Measurements from ENCODE around the gene CDK2AP2. TPM values are rescaled to one million over a fixed set of nuclear protein-coding genes. Genes with fewer than 3 reads are reported as not detected.

Gene CDK2AP2
- total RNA-seq, 2 experiments from 2014 or later: 95.2 to 104 TPM

- DNase-seq: peak; percentile 29
- Mint-ChIP-seq H3K36me3 (peaks cover 1% of the 10 kb centered on the region), H3K9me3 (ENCODE audit: low read depth) (peaks cover 5% of the 10 kb centered on the region), H3K27me3 (no peaks in the 10 kb centered on the region), H3K27ac (no peak overlapping the region), H3K4me3 (no peak overlapping the region), H3K4me1 (no peaks in the 10 kb centered on the region)
- CTCF ChIA-PET: no interaction called here
- no peak for ATAC-seq
These were observed 31.0 kb upstream of the CDK2AP2 start for GRCh38 chr11:67538823-67539505.

- DNase-seq (no peak), ATAC-seq (no peak)
- H3K4me1 Mint-ChIP-seq: no peaks in the 10 kb centered on the region
- CTCF ChIA-PET: no interaction called here
- peaks cover 9% of the 10 kb centered on the region for H3K9me3 Mint-ChIP-seq (ENCODE audit: low read depth)
- no peak overlapping the region for H3K27ac Mint-ChIP-seq
- H3K4me3 Mint-ChIP-seq: no peak overlapping the region
- peaks cover 2% of the 10 kb centered on the region for H3K27me3 Mint-ChIP-seq
- H3K36me3 Mint-ChIP-seq: peaks cover 4% of the 10 kb centered on the region
These were observed 30.3 kb upstream of the CDK2AP2 start for GRCh38 chr11:67538306-67538705.

GRCh38 chr11:67535561-67535960, 27.6 kb upstream of the CDK2AP2 start:
- ATAC-seq (no peak), DNase-seq (no peak)
- Mint-ChIP-seq H3K27ac (no peak overlapping the region), H3K36me3 (peaks cover 4% of the 10 kb centered on the region), H3K27me3 (peaks cover 2% of the 10 kb centered on the region), H3K4me1 (no peaks in the 10 kb centered on the region), H3K4me3 (no peak overlapping the region), H3K9me3 (ENCODE audit: low read depth) (peaks cover 11% of the 10 kb centered on the region)
- CTCF ChIA-PET: no interaction called here

- no peak for ATAC-seq
- Mint-ChIP-seq H3K9me3 (ENCODE audit: low read depth) (peaks cover 11% of the 10 kb centered on the region), H3K27me3 (peaks cover 2% of the 10 kb centered on the region), H3K4me3 (no peak overlapping the region), H3K4me1 (no peaks in the 10 kb centered on the region), H3K27ac (no peak overlapping the region), H3K36me3 (peaks cover 4% of the 10 kb centered on the region)
- CTCF ChIA-PET: no interaction called here
- no peak for DNase-seq
These were observed 26.2 kb upstream of the CDK2AP2 start for GRCh38 chr11:67534070-67534679.

GRCh38 chr11:67532889-67533288, 24.9 kb upstream of the CDK2AP2 start:
- CTCF ChIA-PET: no interaction called here
- Mint-ChIP-seq H3K4me1 (no peaks in the 10 kb centered on the region), H3K36me3 (peaks cover 4% of the 10 kb centered on the region), H3K9me3 (ENCODE audit: low read depth) (peaks cover 11% of the 10 kb centered on the region), H3K27me3 (peaks cover 4% of the 10 kb centered on the region), H3K27ac (no peak overlapping the region), H3K4me3 (no peak overlapping the region)
- DNase-seq (no peak), ATAC-seq (no peak)

- Mint-ChIP-seq H3K9me3 (ENCODE audit: low read depth) (peaks cover 11% of the 10 kb centered on the region), H3K27me3 (peaks cover 4% of the 10 kb centered on the region), H3K27ac (no peak overlapping the region), H3K4me1 (no peaks in the 10 kb centered on the region), H3K4me3 (no peak overlapping the region), H3K36me3 (peaks cover 4% of the 10 kb centered on the region)
- DNase-seq: no peak
- CTCF ChIA-PET: no interaction called here
- no peak for ATAC-seq
These were observed 22.3 kb upstream of the CDK2AP2 start for GRCh38 chr11:67530282-67530592.

GRCh38 chr11:67528376-67528775, 20.4 kb upstream of the CDK2AP2 start:
- CTCF ChIA-PET: no interaction called here
- DNase-seq: no peak
- H3K4me1 Mint-ChIP-seq: no peaks in the 10 kb centered on the region
- no peak for ATAC-seq
- peaks cover 2% of the 10 kb centered on the region for H3K9me3 Mint-ChIP-seq (ENCODE audit: low read depth)
- no peaks in the 10 kb centered on the region for H3K36me3 Mint-ChIP-seq
- H3K27me3 Mint-ChIP-seq: peaks cover 2% of the 10 kb centered on the region
- H3K27ac Mint-ChIP-seq: no peak overlapping the region
- H3K4me3 Mint-ChIP-seq: no peak overlapping the region

GRCh38 chr11:67525275-67525976, 17.5 kb upstream of the CDK2AP2 start:
- Mint-ChIP-seq H3K9me3 (ENCODE audit: low read depth) (no peaks in the 10 kb centered on the region), H3K4me1 (no peaks in the 10 kb centered on the region), H3K27me3 (peaks cover 2% of the 10 kb centered on the region), H3K27ac (no peak overlapping the region), H3K4me3 (no peak overlapping the region), H3K36me3 (no peaks in the 10 kb centered on the region)
- no peak for DNase-seq
- CTCF ChIA-PET: no interaction called here
- ATAC-seq: no peak

GRCh38 chr11:67524480-67524808, 16.5 kb upstream of the CDK2AP2 start:
- H3K4me3 Mint-ChIP-seq: no peak overlapping the region
- H3K27me3 Mint-ChIP-seq: peaks cover 2% of the 10 kb centered on the region
- no peaks in the 10 kb centered on the region for H3K4me1 Mint-ChIP-seq
- no peaks in the 10 kb centered on the region for H3K36me3 Mint-ChIP-seq
- ATAC-seq: no peak
- peak overlapping the region; percentile 2 for H3K27ac Mint-ChIP-seq
- no peak for DNase-seq
- H3K9me3 Mint-ChIP-seq (ENCODE audit: low read depth): no peaks in the 10 kb centered on the region
- CTCF ChIA-PET: no interaction called here

GRCh38 chr11:67523556-67524479, 15.9 kb upstream of the CDK2AP2 start:
- H3K36me3 Mint-ChIP-seq: no peaks in the 10 kb centered on the region
- no peak overlapping the region for H3K4me3 Mint-ChIP-seq
- ATAC-seq: no peak
- DNase-seq: no peak
- no peaks in the 10 kb centered on the region for H3K4me1 Mint-ChIP-seq
- H3K27ac Mint-ChIP-seq: no peak overlapping the region
- CTCF ChIA-PET: no interaction called here
- peaks cover 2% of the 10 kb centered on the region for H3K27me3 Mint-ChIP-seq
- H3K9me3 Mint-ChIP-seq (ENCODE audit: low read depth): no peaks in the 10 kb centered on the region

GRCh38 chr11:67522844-67523555, 15.0 kb upstream of the CDK2AP2 start, which contains the start of gene CABP2:
Gene CABP2, minus strand, starts transcription at chr11:67523446. Its CDS starts 120 bp downstream, at chr11:67523326.
- H3K4me3 Mint-ChIP-seq: no peak within 1 kb of the TSS

GRCh38 chr11:67522338-67522737, 14.4 kb upstream of the CDK2AP2 start:
- DNase-seq: no peak
- ATAC-seq: no peak
- CTCF ChIA-PET: no interaction called here
- H3K9me3 Mint-ChIP-seq (ENCODE audit: low read depth): no peaks in the 10 kb centered on the region
- H3K27ac Mint-ChIP-seq: no peak overlapping the region
- H3K27me3 Mint-ChIP-seq: no peaks in the 10 kb centered on the region
- no peaks in the 10 kb centered on the region for H3K36me3 Mint-ChIP-seq
- no peaks in the 10 kb centered on the region for H3K4me1 Mint-ChIP-seq
- no peak overlapping the region for H3K4me3 Mint-ChIP-seq

More at GRCh38 chr11:67522844-67523555, 15.0 kb upstream of the CDK2AP2 start, which contains the start of gene CABP2:
- Mint-ChIP-seq H3K4me1 (no peaks in the 10 kb centered on the region), H3K9me3 (ENCODE audit: low read depth) (no peaks in the 10 kb centered on the region), H3K36me3 (no peaks in the 10 kb centered on the region), H3K27ac (no peak within 1 kb of the TSS), H3K27me3 (no peaks in the 10 kb centered on the region)
- CTCF ChIA-PET: no interaction called here
- DNase-seq: no peak
- peak; percentile 12 for ATAC-seq

- CTCF ChIA-PET: interaction anchor here (1.0 kb wide), 1 partner anchor 140 kb away, joined by 3 read pairs; no protein-coding TSS in a partner anchor
- Mint-ChIP-seq H3K36me3 (no peaks in the 10 kb centered on the region), H3K9me3 (ENCODE audit: low read depth) (no peaks in the 10 kb centered on the region), H3K4me3 (no peak overlapping the region), H3K27me3 (no peaks in the 10 kb centered on the region), H3K4me1 (no peaks in the 10 kb centered on the region), H3K27ac (no peak overlapping the region)
- no peak for DNase-seq
- ATAC-seq: no peak
These were observed 14.0 kb upstream of the CDK2AP2 start for GRCh38 chr11:67521924-67522323.
